Measurements from ENCODE around the gene PIRT.

The PIRT gene

DNA sequence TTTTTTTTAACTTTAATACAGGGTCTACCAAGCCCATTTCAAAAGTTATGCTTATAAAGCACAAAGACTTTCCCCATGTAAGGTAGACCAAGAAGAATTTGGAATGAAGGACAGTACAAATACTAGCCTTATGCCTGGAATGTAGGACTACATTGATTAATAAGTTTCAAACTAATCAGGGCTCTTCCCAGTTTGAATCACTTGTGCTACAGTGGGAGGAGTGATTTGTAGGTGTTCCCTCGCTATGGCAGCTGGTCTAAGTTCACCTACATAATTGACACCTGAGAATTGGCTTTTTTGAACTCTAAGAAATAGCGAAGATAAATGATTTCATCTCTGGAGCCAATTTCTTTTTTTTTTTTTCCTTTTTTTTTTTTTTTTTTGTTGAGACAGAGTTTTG is 52.6 kb downstream of the PIRT start:
- no peak overlapping the region for H2BK5ac ChIP-seq (ENCODE audit: low read depth, low read length, poor library complexity)
- H3K4me1 ChIP-seq (ENCODE audit: control insufficient read depth in 1 of 2, insufficient read depth in 2 of 2, low read length in 2 of 2), result no peaks in the 10 kb centered on the region
- no peak overlapping the region for H3K9ac ChIP-seq (ENCODE audit: low read length)
- no peak overlapping the region for H3K18ac ChIP-seq (ENCODE audit: low read length)
- H3K27me3 ChIP-seq (ENCODE audit: insufficient read depth, low read length), result no peaks in the 10 kb centered on the region
- H2BK12ac ChIP-seq (ENCODE audit: low read length), result no peak overlapping the region
- H3K79me2 ChIP-seq (ENCODE audit: control insufficient read depth, insufficient read depth, low read length, poor library complexity), result no peaks in the 10 kb centered on the region
- no peak overlapping the region for H2AK5ac ChIP-seq (ENCODE audit: low read length)
- H3K9me3 ChIP-seq (ENCODE audit: insufficient read depth, low read depth, low read length), result no peaks in the 10 kb centered on the region
- H3K27ac ChIP-seq (ENCODE audit: low read depth, low read length), result no peak overlapping the region
- WGBS (ENCODE audit: extremely low coverage, insufficient coverage, insufficient read length), result no CpG with 5 or more reads among the region's 2 CpGs
- no peak overlapping the region for H3K14ac ChIP-seq (ENCODE audit: low read length)
- no peak overlapping the region for H3K4me3 ChIP-seq (ENCODE audit: low read depth, low read length)
- no peaks in the 10 kb centered on the region for H3K79me1 ChIP-seq (ENCODE audit: low read length)
- no peak overlapping the region for H3K4me2 ChIP-seq (ENCODE audit: low read length)
- H2BK120ac ChIP-seq (ENCODE audit: insufficient read depth, low read length, poor library complexity), result no peak overlapping the region
- H4K91ac ChIP-seq (ENCODE audit: low read depth, low read length), result no peak overlapping the region
- H4K8ac ChIP-seq (ENCODE audit: low read depth, low read length), result no peak overlapping the region
- no peaks in the 10 kb centered on the region for H3K36me3 ChIP-seq (ENCODE audit: control insufficient read depth in 1 of 2, insufficient read depth in 2 of 2, low read length in 2 of 2)
- no peak overlapping the region for H4K12ac ChIP-seq (ENCODE audit: low read depth, low read length)
- H3K4ac ChIP-seq (ENCODE audit: low read depth, low read length), result no peak overlapping the region
- DNase-seq, result no peak
- no peak overlapping the region for H3K23ac ChIP-seq (ENCODE audit: low read length)
- no peak overlapping the region for H2AFZ ChIP-seq (ENCODE audit: insufficient read depth, low read length, poor library complexity)

DNA sequence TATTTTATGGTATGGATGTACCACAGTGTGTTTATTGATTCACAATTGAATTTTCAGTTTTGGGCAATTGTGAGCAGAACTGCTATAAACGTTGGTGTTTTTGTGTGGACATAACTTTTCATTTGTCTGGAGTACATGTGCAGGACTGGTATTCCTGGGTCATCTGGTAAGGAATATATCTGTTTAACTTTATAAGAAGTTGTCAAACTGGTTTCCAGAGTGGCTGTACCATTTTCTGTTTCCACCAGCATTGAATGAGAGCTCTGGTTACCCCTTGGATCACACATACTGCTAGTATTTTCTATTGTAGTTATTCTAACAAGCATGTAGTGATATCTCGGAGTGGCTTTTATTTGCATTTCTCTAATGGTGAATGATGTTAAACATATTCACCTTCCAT is 58.3 kb downstream of the PIRT start:
- Histone ChIP-seq H2BK120ac (ENCODE audit: insufficient read depth, low read length, poor library complexity) (no peak overlapping the region), H3K4me1 (ENCODE audit: control insufficient read depth in 1 of 2, insufficient read depth in 2 of 2, low read length in 2 of 2) (no peaks in the 10 kb centered on the region), H2BK5ac (ENCODE audit: low read depth, low read length, poor library complexity) (no peak overlapping the region), H3K36me3 (ENCODE audit: control insufficient read depth in 1 of 2, insufficient read depth in 2 of 2, low read length in 2 of 2) (no peaks in the 10 kb centered on the region), H3K9me3 (ENCODE audit: insufficient read depth, low read depth, low read length) (no peaks in the 10 kb centered on the region), H3K79me2 (ENCODE audit: control insufficient read depth, insufficient read depth, low read length, poor library complexity) (no peaks in the 10 kb centered on the region), H3K27me3 (ENCODE audit: insufficient read depth, low read length) (no peaks in the 10 kb centered on the region), H3K4me3 (ENCODE audit: low read depth, low read length) (no peak overlapping the region), H2AK5ac (ENCODE audit: low read length) (no peak overlapping the region), H3K14ac (ENCODE audit: low read length) (no peak overlapping the region), H4K8ac (ENCODE audit: low read depth, low read length) (no peak overlapping the region), H3K27ac (ENCODE audit: low read depth, low read length) (no peak overlapping the region), H3K23ac (ENCODE audit: low read length) (no peak overlapping the region), H4K91ac (ENCODE audit: low read depth, low read length) (no peak overlapping the region), H3K4ac (ENCODE audit: low read depth, low read length) (no peak overlapping the region), H3K9ac (ENCODE audit: low read length) (no peak overlapping the region), H3K79me1 (ENCODE audit: low read length) (no peaks in the 10 kb centered on the region), H2AFZ (ENCODE audit: insufficient read depth, low read length, poor library complexity) (no peak overlapping the region), H3K18ac (ENCODE audit: low read length) (no peak overlapping the region), H2BK12ac (ENCODE audit: low read length) (no peak overlapping the region), H3K4me2 (ENCODE audit: low read length) (no peak overlapping the region), H4K12ac (ENCODE audit: low read depth, low read length) (no peak overlapping the region)
- DNase-seq, result peak in 1 of 2 donors; percentile 9
- WGBS (ENCODE audit: extremely low coverage, insufficient coverage, insufficient read length), result no CpG with 5 or more reads among the region's 2 CpGs

DNA sequence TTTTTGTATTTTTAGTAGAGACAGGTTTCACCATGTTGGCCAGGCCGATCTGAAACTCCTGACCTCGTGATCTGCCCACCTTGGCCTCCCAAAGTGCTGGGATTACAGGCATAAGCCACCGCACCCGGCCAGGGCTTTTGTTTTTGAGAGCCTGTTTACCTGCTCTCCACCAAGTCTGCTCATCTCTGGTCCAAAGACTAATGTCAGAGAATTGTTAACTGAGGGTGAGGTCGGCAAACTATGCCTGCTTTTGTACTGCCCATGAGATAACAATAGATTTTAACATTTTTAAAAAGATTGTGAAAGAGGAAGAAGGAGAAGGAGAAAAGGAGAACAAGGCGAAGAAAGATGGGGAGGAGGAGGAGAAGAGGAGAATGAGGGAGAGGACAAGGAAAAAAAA is 60.0 kb downstream of the PIRT start:
- Histone ChIP-seq H2BK5ac (ENCODE audit: low read depth, low read length, poor library complexity) (no peak overlapping the region), H3K36me3 (ENCODE audit: control insufficient read depth in 1 of 2, insufficient read depth in 2 of 2, low read length in 2 of 2) (no peaks in the 10 kb centered on the region), H3K4me1 (ENCODE audit: control insufficient read depth in 1 of 2, insufficient read depth in 2 of 2, low read length in 2 of 2) (no peaks in the 10 kb centered on the region), H3K79me2 (ENCODE audit: control insufficient read depth, insufficient read depth, low read length, poor library complexity) (no peaks in the 10 kb centered on the region), H2BK12ac (ENCODE audit: low read length) (no peak overlapping the region), H3K4me2 (ENCODE audit: low read length) (no peak overlapping the region), H3K23ac (ENCODE audit: low read length) (no peak overlapping the region), H2AFZ (ENCODE audit: insufficient read depth, low read length, poor library complexity) (no peak overlapping the region), H3K18ac (ENCODE audit: low read length) (no peak overlapping the region), H3K79me1 (ENCODE audit: low read length) (no peaks in the 10 kb centered on the region), H4K8ac (ENCODE audit: low read depth, low read length) (no peak overlapping the region), H3K27me3 (ENCODE audit: insufficient read depth, low read length) (no peaks in the 10 kb centered on the region), H3K4ac (ENCODE audit: low read depth, low read length) (no peak overlapping the region), H3K4me3 (ENCODE audit: low read depth, low read length) (no peak overlapping the region), H2BK120ac (ENCODE audit: insufficient read depth, low read length, poor library complexity) (no peak overlapping the region), H4K12ac (ENCODE audit: low read depth, low read length) (no peak overlapping the region), H3K14ac (ENCODE audit: low read length) (no peak overlapping the region), H4K91ac (ENCODE audit: low read depth, low read length) (no peak overlapping the region), H3K27ac (ENCODE audit: low read depth, low read length) (no peak overlapping the region), H2AK5ac (ENCODE audit: low read length) (no peak overlapping the region), H3K9ac (ENCODE audit: low read length) (no peak overlapping the region), H3K9me3 (ENCODE audit: insufficient read depth, low read depth, low read length) (no peaks in the 10 kb centered on the region)
- WGBS (ENCODE audit: extremely low coverage, insufficient coverage, insufficient read length), result 88% methylated on average over 1 of the region's 6 CpGs
- DNase-seq, result no peak

DNA sequence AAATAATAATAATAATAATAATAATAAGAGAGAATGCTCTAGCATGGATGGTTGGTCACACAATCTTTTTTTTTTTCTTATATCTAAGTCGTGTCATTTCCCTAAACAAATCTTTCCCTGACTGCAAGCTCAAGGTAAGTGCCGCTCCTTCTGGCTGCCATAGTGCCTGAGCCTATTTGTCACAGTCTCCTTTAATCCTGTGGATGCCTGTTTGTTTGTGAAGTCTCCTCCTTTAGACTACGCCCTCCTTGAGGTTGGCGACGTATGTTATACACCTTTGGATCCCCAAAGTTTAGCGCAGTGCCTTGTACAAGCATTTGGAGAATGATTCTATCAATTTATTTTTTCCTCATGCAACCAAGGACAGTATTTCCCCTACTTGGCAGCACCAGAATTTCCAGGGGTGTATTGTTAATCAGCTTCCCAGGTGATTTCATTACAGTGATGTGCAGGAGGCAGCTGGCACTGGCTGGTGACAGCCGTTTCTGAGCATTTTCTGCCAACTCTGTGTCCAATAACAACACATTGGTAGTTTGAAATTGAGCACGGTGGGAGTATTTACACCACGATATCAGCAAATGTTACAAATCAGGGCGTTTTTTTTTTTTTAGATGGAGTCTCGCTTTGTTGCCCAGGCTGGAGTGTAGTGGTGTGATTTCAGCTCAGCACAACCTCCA is 60.6 kb downstream of the PIRT start:
- Histone ChIP-seq H3K27me3 (ENCODE audit: insufficient read depth, low read length) (no peaks in the 10 kb centered on the region), H2BK5ac (ENCODE audit: low read depth, low read length, poor library complexity) (no peak overlapping the region), H2BK12ac (ENCODE audit: low read length) (no peak overlapping the region), H3K14ac (ENCODE audit: low read length) (no peak overlapping the region), H3K23ac (ENCODE audit: low read length) (no peak overlapping the region), H2AK5ac (ENCODE audit: low read length) (no peak overlapping the region), H3K4me1 (ENCODE audit: control insufficient read depth in 1 of 2, insufficient read depth in 2 of 2, low read length in 2 of 2) (no peaks in the 10 kb centered on the region), H3K27ac (ENCODE audit: low read depth, low read length) (no peak overlapping the region), H2BK120ac (ENCODE audit: insufficient read depth, low read length, poor library complexity) (no peak overlapping the region), H2AFZ (ENCODE audit: insufficient read depth, low read length, poor library complexity) (no peak overlapping the region), H4K8ac (ENCODE audit: low read depth, low read length) (no peak overlapping the region), H3K4me2 (ENCODE audit: low read length) (no peak overlapping the region), H3K4ac (ENCODE audit: low read depth, low read length) (no peak overlapping the region), H4K91ac (ENCODE audit: low read depth, low read length) (no peak overlapping the region), H3K4me3 (ENCODE audit: low read depth, low read length) (no peak overlapping the region), H3K79me2 (ENCODE audit: control insufficient read depth, insufficient read depth, low read length, poor library complexity) (no peaks in the 10 kb centered on the region), H3K9me3 (ENCODE audit: insufficient read depth, low read depth, low read length) (no peaks in the 10 kb centered on the region), H3K18ac (ENCODE audit: low read length) (no peak overlapping the region), H3K9ac (ENCODE audit: low read length) (no peak overlapping the region), H4K12ac (ENCODE audit: low read depth, low read length) (no peak overlapping the region), H3K79me1 (ENCODE audit: low read length) (no peaks in the 10 kb centered on the region), H3K36me3 (ENCODE audit: control insufficient read depth in 1 of 2, insufficient read depth in 2 of 2, low read length in 2 of 2) (no peaks in the 10 kb centered on the region)
- DNase-seq, result no peak
- WGBS (ENCODE audit: extremely low coverage, insufficient coverage, insufficient read length), result no CpG with 5 or more reads among the region's 11 CpGs

Data from trophoblast cell (in vitro differentiated cells and primary cell).